ENCODE data around the gene CHID1.

Gene CHID1

GRCh38 chr11:825366-826226, 85.0 kb downstream of the CHID1 start:
- H2AFZ ChIP-seq (ENCODE audit: insufficient read depth, low read length, poor library complexity), result no peak overlapping the region
- no peak overlapping the region for H3K4me3 ChIP-seq (ENCODE audit: low read depth, low read length)
- H3K14ac ChIP-seq (ENCODE audit: low read length), result no peak overlapping the region
- H3K79me2 ChIP-seq (ENCODE audit: control insufficient read depth, insufficient read depth, low read length, poor library complexity), result no peaks in the 10 kb centered on the region
- H2AK5ac ChIP-seq (ENCODE audit: low read length), result no peak overlapping the region
- peaks cover 25% of the 10 kb centered on the region in 2 experiments for H3K36me3 ChIP-seq (ENCODE audit: control insufficient read depth in 1 of 2, insufficient read depth in 2 of 2, low read length in 2 of 2)
- no peak overlapping the region for H2BK5ac ChIP-seq (ENCODE audit: low read depth, low read length, poor library complexity)
- WGBS (ENCODE audit: extremely low coverage, insufficient coverage, insufficient read length), result no CpG with 5 or more reads among the region's 12 CpGs
- peaks cover 34 to 36% of the 10 kb centered on the region in 2 experiments for H3K4me1 ChIP-seq (ENCODE audit: control insufficient read depth in 1 of 2, insufficient read depth in 2 of 2, low read length in 2 of 2)
- no peak overlapping the region for H3K27ac ChIP-seq (ENCODE audit: low read depth, low read length)
- no peak overlapping the region for H4K91ac ChIP-seq (ENCODE audit: low read depth, low read length)
- no peak overlapping the region for H4K8ac ChIP-seq (ENCODE audit: low read depth, low read length)
- no peak overlapping the region for H2BK12ac ChIP-seq (ENCODE audit: low read length)
- no peak overlapping the region for H3K4ac ChIP-seq (ENCODE audit: low read depth, low read length)
- H2BK120ac ChIP-seq (ENCODE audit: insufficient read depth, low read length, poor library complexity), result no peak overlapping the region
- no peak overlapping the region for H4K12ac ChIP-seq (ENCODE audit: low read depth, low read length)
- no peak overlapping the region for H3K18ac ChIP-seq (ENCODE audit: low read length)
- no peak overlapping the region for H3K9ac ChIP-seq (ENCODE audit: low read length)
- H3K23ac ChIP-seq (ENCODE audit: low read length), result no peak overlapping the region
- peaks cover 8% of the 10 kb centered on the region for H3K79me1 ChIP-seq (ENCODE audit: low read length)
- H3K9me3 ChIP-seq (ENCODE audit: insufficient read depth, low read depth, low read length), result peaks cover 2% of the 10 kb centered on the region
- DNase-seq, result no peak
- peaks cover 21% of the 10 kb centered on the region for H3K27me3 ChIP-seq (ENCODE audit: insufficient read depth, low read length)
- H3K4me2 ChIP-seq (ENCODE audit: low read length), result no peak overlapping the region

DNA sequence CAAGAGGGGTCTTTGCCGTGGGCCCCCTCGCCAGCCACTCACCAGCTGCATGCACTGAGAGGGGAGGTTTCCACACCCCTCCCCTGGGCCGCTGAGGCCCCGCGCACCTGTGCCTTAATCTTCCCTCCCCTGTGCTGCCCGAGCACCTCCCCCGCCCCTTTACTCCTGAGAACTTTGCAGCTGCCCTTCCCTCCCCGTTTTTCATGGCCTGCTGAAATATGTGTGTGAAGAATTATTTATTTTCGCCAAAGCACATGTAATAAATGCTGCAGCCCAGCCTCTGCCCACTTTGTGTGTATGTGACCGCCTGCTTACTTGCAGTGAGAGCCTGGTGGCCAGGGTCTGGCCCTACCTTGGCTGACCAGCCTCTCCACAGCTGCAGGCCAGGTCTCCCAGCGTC, 85.7 kb downstream of the CHID1 start:
- no peak overlapping the region for H3K4ac ChIP-seq (ENCODE audit: low read depth, low read length)
- peaks cover 2% of the 10 kb centered on the region for H3K9me3 ChIP-seq (ENCODE audit: insufficient read depth, low read depth, low read length)
- no peak overlapping the region for H3K23ac ChIP-seq (ENCODE audit: low read length)
- peaks cover 25% of the 10 kb centered on the region in 2 experiments for H3K36me3 ChIP-seq (ENCODE audit: control insufficient read depth in 1 of 2, insufficient read depth in 2 of 2, low read length in 2 of 2)
- peaks cover 8% of the 10 kb centered on the region for H3K79me1 ChIP-seq (ENCODE audit: low read length)
- H3K9ac ChIP-seq (ENCODE audit: low read length), result no peak overlapping the region
- no peak overlapping the region for H3K18ac ChIP-seq (ENCODE audit: low read length)
- no CpG with 5 or more reads among the region's 11 CpGs for WGBS (ENCODE audit: extremely low coverage, insufficient coverage, insufficient read length)
- no peak overlapping the region for H4K8ac ChIP-seq (ENCODE audit: low read depth, low read length)
- peaks cover 16% of the 10 kb centered on the region for H3K27me3 ChIP-seq (ENCODE audit: insufficient read depth, low read length)
- no peak overlapping the region for H2BK120ac ChIP-seq (ENCODE audit: insufficient read depth, low read length, poor library complexity)
- H3K79me2 ChIP-seq (ENCODE audit: control insufficient read depth, insufficient read depth, low read length, poor library complexity), result no peaks in the 10 kb centered on the region
- no peak for DNase-seq
- H3K14ac ChIP-seq (ENCODE audit: low read length), result no peak overlapping the region
- H4K12ac ChIP-seq (ENCODE audit: low read depth, low read length), result no peak overlapping the region
- no peak overlapping the region for H2AK5ac ChIP-seq (ENCODE audit: low read length)
- H2BK5ac ChIP-seq (ENCODE audit: low read depth, low read length, poor library complexity), result no peak overlapping the region
- H2BK12ac ChIP-seq (ENCODE audit: low read length), result no peak overlapping the region
- no peak overlapping the region for H3K4me2 ChIP-seq (ENCODE audit: low read length)
- H3K4me1 ChIP-seq (ENCODE audit: control insufficient read depth in 1 of 2, insufficient read depth in 2 of 2, low read length in 2 of 2), result peaks cover 32 to 34% of the 10 kb centered on the region in 2 experiments
- no peak overlapping the region for H4K91ac ChIP-seq (ENCODE audit: low read depth, low read length)
- H3K27ac ChIP-seq (ENCODE audit: low read depth, low read length), result no peak overlapping the region
- H2AFZ ChIP-seq (ENCODE audit: insufficient read depth, low read length, poor library complexity), result no peak overlapping the region
- no peak overlapping the region for H3K4me3 ChIP-seq (ENCODE audit: low read depth, low read length)

- Histone ChIP-seq H3K27me3 (ENCODE audit: insufficient read depth, low read length) (peaks cover 11% of the 10 kb centered on the region), H3K18ac (ENCODE audit: low read length) (no peak overlapping the region), H2AFZ (ENCODE audit: insufficient read depth, low read length, poor library complexity) (no peak overlapping the region), H4K91ac (ENCODE audit: low read depth, low read length) (no peak overlapping the region), H3K4ac (ENCODE audit: low read depth, low read length) (no peak overlapping the region), H3K9me3 (ENCODE audit: insufficient read depth, low read depth, low read length) (peaks cover 2% of the 10 kb centered on the region), H3K36me3 (ENCODE audit: control insufficient read depth in 1 of 2, insufficient read depth in 2 of 2, low read length in 2 of 2) (peaks cover 25% of the 10 kb centered on the region in 2 experiments), H3K79me1 (ENCODE audit: low read length) (peaks cover 11% of the 10 kb centered on the region), H3K4me1 (ENCODE audit: control insufficient read depth in 1 of 2, insufficient read depth in 2 of 2, low read length in 2 of 2) (peaks cover 27 to 28% of the 10 kb centered on the region in 2 experiments), H3K4me2 (ENCODE audit: low read length) (no peak overlapping the region), H3K79me2 (ENCODE audit: control insufficient read depth, insufficient read depth, low read length, poor library complexity) (peaks cover 3% of the 10 kb centered on the region), H4K8ac (ENCODE audit: low read depth, low read length) (no peak overlapping the region), H3K23ac (ENCODE audit: low read length) (no peak overlapping the region), H3K27ac (ENCODE audit: low read depth, low read length) (no peak overlapping the region), H2BK12ac (ENCODE audit: low read length) (no peak overlapping the region), H4K12ac (ENCODE audit: low read depth, low read length) (no peak overlapping the region), H2AK5ac (ENCODE audit: low read length) (no peak overlapping the region), H3K4me3 (ENCODE audit: low read depth, low read length) (peak overlapping the region; percentile 3), H3K9ac (ENCODE audit: low read length) (no peak overlapping the region), H2BK120ac (ENCODE audit: insufficient read depth, low read length, poor library complexity) (no peak overlapping the region), H3K14ac (ENCODE audit: low read length) (no peak overlapping the region), H2BK5ac (ENCODE audit: low read depth, low read length, poor library complexity) (no peak overlapping the region)
- DNase-seq, result no peak
- WGBS (ENCODE audit: extremely low coverage, insufficient coverage, insufficient read length), result no CpG with 5 or more reads among the region's 59 CpGs
These were observed 86.2 kb downstream of the CHID1 start for GRCh38 chr11:824292-824880.

- no CpG with 5 or more reads among the region's 53 CpGs for WGBS (ENCODE audit: extremely low coverage, insufficient coverage, insufficient read length)
These were observed 86.9 kb downstream of the CHID1 start for GRCh38 chr11:823441-824291.

More at GRCh38 chr11:823441-824291, 86.9 kb downstream of the CHID1 start:
- no peak overlapping the region for H3K18ac ChIP-seq (ENCODE audit: low read length)
- peaks cover 2% of the 10 kb centered on the region for H3K9me3 ChIP-seq (ENCODE audit: insufficient read depth, low read depth, low read length)
- no peak overlapping the region for H3K4me2 ChIP-seq (ENCODE audit: low read length)
- H3K23ac ChIP-seq (ENCODE audit: low read length), result no peak overlapping the region
- peaks cover 25% of the 10 kb centered on the region in 2 experiments for H3K36me3 ChIP-seq (ENCODE audit: control insufficient read depth in 1 of 2, insufficient read depth in 2 of 2, low read length in 2 of 2)
- H3K9ac ChIP-seq (ENCODE audit: low read length), result no peak overlapping the region
- no peak overlapping the region for H4K12ac ChIP-seq (ENCODE audit: low read depth, low read length)
- no peak overlapping the region for H4K91ac ChIP-seq (ENCODE audit: low read depth, low read length)
- H3K4me1 ChIP-seq (ENCODE audit: control insufficient read depth in 1 of 2, insufficient read depth in 2 of 2, low read length in 2 of 2), result peaks cover 26 to 27% of the 10 kb centered on the region in 2 experiments
- H3K4ac ChIP-seq (ENCODE audit: low read depth, low read length), result no peak overlapping the region
- no peak overlapping the region for H2AK5ac ChIP-seq (ENCODE audit: low read length)
- H2AFZ ChIP-seq (ENCODE audit: insufficient read depth, low read length, poor library complexity), result no peak overlapping the region
- H3K27me3 ChIP-seq (ENCODE audit: insufficient read depth, low read length), result peaks cover 6% of the 10 kb centered on the region
- no peak overlapping the region for H3K27ac ChIP-seq (ENCODE audit: low read depth, low read length)
- H4K8ac ChIP-seq (ENCODE audit: low read depth, low read length), result no peak overlapping the region
- no peak overlapping the region for H2BK12ac ChIP-seq (ENCODE audit: low read length)
- peaks cover 3% of the 10 kb centered on the region for H3K79me2 ChIP-seq (ENCODE audit: control insufficient read depth, insufficient read depth, low read length, poor library complexity)
- peaks cover 15% of the 10 kb centered on the region for H3K79me1 ChIP-seq (ENCODE audit: low read length)
- H2BK120ac ChIP-seq (ENCODE audit: insufficient read depth, low read length, poor library complexity), result no peak overlapping the region
- no peak overlapping the region for H2BK5ac ChIP-seq (ENCODE audit: low read depth, low read length, poor library complexity)
- no peak overlapping the region for H3K14ac ChIP-seq (ENCODE audit: low read length)
- DNase-seq, result no peak
- H3K4me3 ChIP-seq (ENCODE audit: low read depth, low read length), result no peak overlapping the region
